Liver (tissue), 9 donors: ENCODE measurements around the gene PLOD3. TPM values are rescaled to one million over a fixed set of nuclear protein-coding genes. Genes with fewer than 3 reads are reported as not detected.

Experiments used
- DNase-seq: peaks from one replicate; pipeline ENCODE4 v3.0.0-alpha.2; 2017; ENCODE audit warnings: low spot score
- H3K27ac ChIP-seq, 2 donors: one replicate each; pipeline ENCODE4 v1.7.0; 2013; ENCODE audit warnings: inconsistent platforms in 2 of 2, low read length in 2 of 2, control low read depth in 1 of 2, low read depth in 1 of 2, mild to moderate bottlenecking in 1 of 2
- H3K27me3 ChIP-seq, 4 donors: one replicate each; pipeline versions ENCODE4 v1.6.1 to v1.7.0; 2013; ENCODE audit warnings: low read length in 3 of 4, inconsistent platforms in 1 of 4, mild to moderate bottlenecking in 1 of 4, moderate library complexity in 1 of 4; ENCODE audit not compliant: control insufficient read depth in 4 of 4, insufficient read depth in 4 of 4
- H3K36me3 ChIP-seq, 4 donors: one replicate each; pipeline versions ENCODE4 v1.6.1 to v1.7.0; 2013; ENCODE audit warnings: low read length in 3 of 4, mild to moderate bottlenecking in 3 of 4, low read depth in 1 of 4, moderate library complexity in 1 of 4; ENCODE audit not compliant: control insufficient read depth in 4 of 4, insufficient read depth in 3 of 4
- H3K4me1 ChIP-seq, 4 donors: one replicate each; pipeline versions ENCODE4 v1.6.1 to v1.7.0; 2013; ENCODE audit warnings: low read length in 3 of 4, mild to moderate bottlenecking in 3 of 4, moderate library complexity in 1 of 4; ENCODE audit not compliant: control insufficient read depth in 4 of 4, insufficient read depth in 4 of 4
- H3K4me3 ChIP-seq, 3 donors: one replicate each; pipeline versions ENCODE4 v1.6.1 to v1.7.0; 2013; ENCODE audit warnings: low read length in 3 of 3, control low read depth in 1 of 3, low read depth in 1 of 3, mild to moderate bottlenecking in 1 of 3
- H3K9ac ChIP-seq, 2 donors: one replicate each; pipeline ENCODE4 v1.7.0; 2013; ENCODE audit warnings: low read length in 2 of 2, mild to moderate bottlenecking in 2 of 2, moderate library complexity in 2 of 2, control low read depth in 1 of 2, low read depth in 1 of 2
- H3K9me3 ChIP-seq, 4 donors: one replicate each; pipeline versions ENCODE4 v1.6.1 to v1.7.0; 2013; ENCODE audit warnings: low read length in 3 of 4; ENCODE audit not compliant: control insufficient read depth in 4 of 4
- ATF3 ChIP-seq: IDR thresholded peaks from 2 replicates; pipeline ENCODE4 v1.6.1; 2016; ENCODE audit warnings: antibody characterized with exemption
- CTCF ChIP-seq: fragments of 150-350 bp; IDR thresholded peaks from 2 replicates; pipeline ENCODE4 v1.5.1; 2017; ENCODE audit warnings: improper control_type of control experiment, low read depth, low read length; ENCODE audit not compliant: missing input control
- EGR1 ChIP-seq, 2 donors: IDR thresholded peaks; 2 replicates each; pipeline ENCODE4 v1.6.1; 2016 to 2018; ENCODE audit warnings: antibody characterized with exemption in 2 of 2, low read depth in 2 of 2
- FOXA1 ChIP-seq: IDR thresholded peaks from 2 replicates; pipeline ENCODE4 v1.6.1; 2016; ENCODE audit warnings: antibody characterized with exemption
- FOXA2 ChIP-seq: IDR thresholded peaks from 2 replicates; pipeline ENCODE4 v1.6.1; 2016; ENCODE audit warnings: antibody characterized with exemption
- GABPA ChIP-seq, 2 donors: IDR thresholded peaks in 1 of 2; conservative IDR thresholded peaks in 1 of 2; 2 replicates each; pipeline ENCODE4 v1.6.1; 2016; ENCODE audit warnings: antibody characterized with exemption in 2 of 2, mild to moderate bottlenecking in 1 of 2, moderate library complexity in 1 of 2
- HNF4A ChIP-seq, 2 donors: conservative IDR thresholded peaks; 2 replicates each; pipeline ENCODE4 v1.6.1; 2016; ENCODE audit warnings: antibody characterized with exemption in 2 of 2, mild to moderate bottlenecking in 2 of 2
- HNF4G ChIP-seq: IDR thresholded peaks from 2 replicates; pipeline ENCODE4 v1.6.1; 2016; ENCODE audit warnings: antibody characterized with exemption
- JUND ChIP-seq, 2 donors: IDR thresholded peaks; 2 replicates each; pipeline ENCODE4 v1.6.1; 2016; ENCODE audit warnings: antibody characterized with exemption in 2 of 2
- MAX ChIP-seq: IDR thresholded peaks from 2 replicates; pipeline ENCODE4 v1.6.1; 2016; ENCODE audit warnings: antibody characterized with exemption
- NR2F2 ChIP-seq: IDR thresholded peaks from 2 replicates; pipeline ENCODE4 v1.6.1; 2016; ENCODE audit warnings: antibody characterized with exemption
- RAD21 ChIP-seq, 2 donors: IDR thresholded peaks; 2 replicates each; pipeline ENCODE4 v1.6.1; 2016; ENCODE audit warnings: antibody characterized with exemption in 2 of 2, mild to moderate bottlenecking in 2 of 2
- RXRA ChIP-seq, 2 donors: IDR thresholded peaks; 2 replicates each; pipeline ENCODE4 v1.6.1; 2017 to 2018; ENCODE audit warnings: antibody characterized with exemption in 2 of 2, mild to moderate bottlenecking in 1 of 2
- SP1 ChIP-seq: IDR thresholded peaks from 2 replicates; pipeline ENCODE4 v1.6.1; 2018; ENCODE audit warnings: antibody characterized with exemption, mild to moderate bottlenecking
- TAF1 ChIP-seq: conservative IDR thresholded peaks from 2 replicates; pipeline ENCODE4 v1.6.1; 2016; ENCODE audit warnings: antibody characterized with exemption, mild to moderate bottlenecking
- ZBTB33 ChIP-seq: IDR thresholded peaks from 2 replicates; pipeline ENCODE4 v1.6.1; 2016; ENCODE audit warnings: antibody characterized with exemption
- WGBS: extraction: QIAGEN DNeasy Blood & Tissue Kit; methylation state at CpG from one replicate; pipeline ENCODE4 v1.1.7; 2013; 5-methylcytosine and 5-hydroxymethylcytosine counted together
- polyA plus RNA-seq, 2 donors: library from polyadenylated mRNA; stranded (reverse) in 1 of 2; unstranded in 1 of 2; fragments of 200-250 nt in 1 of 2; fragments of >200 nt in 1 of 2; fragmentation: Nextera tagmentation in 1 of 2; extraction: Ambion mirVana in 1 of 2; gene quantifications; one replicate each; pipeline versions ENCODE4 v1.2.1 to v1.2.3, GENCODE V29; 2013 to 2015
- total RNA-seq, 2 donors: library from RNA; depleted of rRNA; stranded (reverse); fragments of >200 nt; gene quantifications; one replicate each; pipeline ENCODE4 v1.2.3, GENCODE V29; 2014
- TF ChIP-seq, protein P1 (sequence below): IDR thresholded peaks from 2 replicates; pipeline ENCODE4 v1.6.1; 2016; ENCODE audit warnings: antibody characterized with exemption, mild to moderate bottlenecking
- donor health status: healthy.
- donor health status: healthy.
- donor health status: healthy.
- donor health status: healthy.
- donor health status: healthy.

The PLOD3 gene
- total and polyA plus RNA-seq, 4 donors, result 19.4 to 42.9 (median 27.7) TPM

- H3K4me1 ChIP-seq, result peaks cover 17 to 40% (median 35%) of the 10 kb centered on the region in 4 donors
- 73% methylated on average over 31 of the region's 31 CpGs for WGBS
- H3K36me3 ChIP-seq, result peaks cover under 1 to 12% (median 6%) of the 10 kb centered on the region in 4 donors
- TF ChIP-seq HNF4G (no peak), HNF4A (conservative IDR thresholded peaks at IDR 0.05) (no peak), RXRA (IDR thresholded peaks at IDR 0.05) (no peak), RAD21 (IDR thresholded peaks at IDR 0.05) (no peak), CTCF (no peak), GABPA (IDR thresholded peaks at IDR 0.05 in 1 of 2, conservative IDR thresholded peaks at IDR 0.05 in 1 of 2) (no peak), SP1 (no peak), TAF1 (no peak), EGR1 (IDR thresholded peaks at IDR 0.05; ENCODE audit: low read depth in 2 of 2) (no peak)
- TF ChIP-seq, protein P1, sequence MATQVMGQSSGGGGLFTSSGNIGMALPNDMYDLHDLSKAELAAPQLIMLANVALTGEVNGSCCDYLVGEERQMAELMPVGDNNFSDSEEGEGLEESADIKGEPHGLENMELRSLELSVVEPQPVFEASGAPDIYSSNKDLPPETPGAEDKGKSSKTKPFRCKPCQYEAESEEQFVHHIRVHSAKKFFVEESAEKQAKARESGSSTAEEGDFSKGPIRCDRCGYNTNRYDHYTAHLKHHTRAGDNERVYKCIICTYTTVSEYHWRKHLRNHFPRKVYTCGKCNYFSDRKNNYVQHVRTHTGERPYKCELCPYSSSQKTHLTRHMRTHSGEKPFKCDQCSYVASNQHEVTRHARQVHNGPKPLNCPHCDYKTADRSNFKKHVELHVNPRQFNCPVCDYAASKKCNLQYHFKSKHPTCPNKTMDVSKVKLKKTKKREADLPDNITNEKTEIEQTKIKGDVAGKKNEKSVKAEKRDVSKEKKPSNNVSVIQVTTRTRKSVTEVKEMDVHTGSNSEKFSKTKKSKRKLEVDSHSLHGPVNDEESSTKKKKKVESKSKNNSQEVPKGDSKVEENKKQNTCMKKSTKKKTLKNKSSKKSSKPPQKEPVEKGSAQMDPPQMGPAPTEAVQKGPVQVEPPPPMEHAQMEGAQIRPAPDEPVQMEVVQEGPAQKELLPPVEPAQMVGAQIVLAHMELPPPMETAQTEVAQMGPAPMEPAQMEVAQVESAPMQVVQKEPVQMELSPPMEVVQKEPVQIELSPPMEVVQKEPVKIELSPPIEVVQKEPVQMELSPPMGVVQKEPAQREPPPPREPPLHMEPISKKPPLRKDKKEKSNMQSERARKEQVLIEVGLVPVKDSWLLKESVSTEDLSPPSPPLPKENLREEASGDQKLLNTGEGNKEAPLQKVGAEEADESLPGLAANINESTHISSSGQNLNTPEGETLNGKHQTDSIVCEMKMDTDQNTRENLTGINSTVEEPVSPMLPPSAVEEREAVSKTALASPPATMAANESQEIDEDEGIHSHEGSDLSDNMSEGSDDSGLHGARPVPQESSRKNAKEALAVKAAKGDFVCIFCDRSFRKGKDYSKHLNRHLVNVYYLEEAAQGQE, result no peak
- DNase-seq, result no peak
- H3K4me3 ChIP-seq, result peak overlapping the region; percentile 71 to 95 (median 73)
- H3K9ac ChIP-seq, result peak overlapping the region; percentile 59 to 76
- H3K27ac ChIP-seq, result peak overlapping the region in 1 of 2 donors; percentile 96
- H3K27me3 ChIP-seq, result no peaks in the 10 kb centered on the region
- no peaks in the 10 kb centered on the region for H3K9me3 ChIP-seq
These were observed 1.2 kb downstream of the PLOD3 start for GRCh38 chr7:101216001-101216859.

- WGBS, result 92% methylated on average over 8 of the region's 8 CpGs
- Histone ChIP-seq H3K27ac (no peak overlapping the region), H3K36me3 (peaks cover 12 to 39% (median 21%) of the 10 kb centered on the region in 4 donors), H3K9me3 (no peaks in the 10 kb centered on the region), H3K9ac (no peak overlapping the region), H3K4me1 (peaks cover 6 to 20% (median 14%) of the 10 kb centered on the region in 4 donors), H3K27me3 (no peaks in the 10 kb centered on the region), H3K4me3 (no peak overlapping the region)
- DNase-seq, result no peak
- TF ChIP-seq MAX (no peak), GABPA (IDR thresholded peaks at IDR 0.05 in 1 of 2, conservative IDR thresholded peaks at IDR 0.05 in 1 of 2) (no peak), SP1 (no peak), EGR1 (IDR thresholded peaks at IDR 0.05; ENCODE audit: low read depth in 2 of 2) (no peak), FOXA2 (no peak), ATF3 (no peak), TAF1 (no peak), CTCF (no peak), ZBTB33 (no peak), HNF4G (no peak), JUND (IDR thresholded peaks at IDR 0.05) (no peak), HNF4A (conservative IDR thresholded peaks at IDR 0.05) (no peak), NR2F2 (no peak), FOXA1 (no peak)
These were observed 5.4 kb downstream of the PLOD3 start for GRCh38 chr7:101212014-101212413.
